ENCODE data around the gene CMC2.

CMC2 gene

DNA sequence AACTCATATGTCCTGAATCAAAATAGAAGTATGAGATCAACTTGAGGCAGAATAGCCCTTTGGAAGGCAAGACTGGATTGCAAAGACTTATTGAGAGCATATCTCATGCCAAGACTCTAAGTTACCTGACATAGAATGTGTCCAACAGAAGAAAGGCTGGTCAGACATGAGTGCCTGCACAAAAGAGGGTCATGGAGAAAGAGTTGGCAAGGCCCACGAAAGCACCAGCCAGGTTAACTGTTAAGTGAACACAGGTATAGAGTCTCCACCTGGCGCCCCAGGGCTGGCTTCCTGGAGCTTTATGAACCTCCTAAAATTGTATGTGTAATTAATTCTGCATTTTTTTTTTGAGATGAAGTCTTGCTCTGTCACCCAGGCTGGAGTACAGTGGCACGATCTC is 71.0 kb downstream of the CMC2 start:
- POLR2A ChIA-PET: no interaction called here
- CTCF ChIA-PET: interaction anchor here (3.0 kb wide), 1 partner anchor 12 kb away, joined by 13 read pairs; no protein-coding TSS in a partner anchor
- TF ChIP-seq ZNF394 (tag by site-specific recombination; IDR thresholded peaks at IDR 0.05; ENCODE audit: borderline replicate concordance) (no peak), ZNF514 (tag by site-specific recombination; IDR thresholded peaks at IDR 0.05) (no peak), ZNF837 (tag by site-specific recombination; IDR thresholded peaks at IDR 0.05) (no peak), ZNF670 (tag by site-specific recombination; IDR thresholded peaks at IDR 0.05; ENCODE audit: low read depth) (no peak), ZNF521 (tag by site-specific recombination; IDR thresholded peaks at IDR 0.05) (no peak), ZNF473 (tag by site-specific recombination; IDR thresholded peaks at IDR 0.05) (no peak)
- TF ChIP-seq, protein P1, sequence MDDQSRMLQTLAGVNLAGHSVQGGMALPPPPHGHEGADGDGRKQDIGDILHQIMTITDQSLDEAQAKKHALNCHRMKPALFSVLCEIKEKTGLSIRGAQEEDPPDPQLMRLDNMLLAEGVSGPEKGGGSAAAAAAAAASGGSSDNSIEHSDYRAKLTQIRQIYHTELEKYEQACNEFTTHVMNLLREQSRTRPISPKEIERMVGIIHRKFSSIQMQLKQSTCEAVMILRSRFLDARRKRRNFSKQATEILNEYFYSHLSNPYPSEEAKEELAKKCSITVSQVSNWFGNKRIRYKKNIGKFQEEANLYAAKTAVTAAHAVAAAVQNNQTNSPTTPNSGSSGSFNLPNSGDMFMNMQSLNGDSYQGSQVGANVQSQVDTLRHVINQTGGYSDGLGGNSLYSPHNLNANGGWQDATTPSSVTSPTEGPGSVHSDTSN (CRISPR knock-in tag; IDR thresholded peaks at IDR 0.05): no peak
- TF ChIP-seq, protein P2, sequence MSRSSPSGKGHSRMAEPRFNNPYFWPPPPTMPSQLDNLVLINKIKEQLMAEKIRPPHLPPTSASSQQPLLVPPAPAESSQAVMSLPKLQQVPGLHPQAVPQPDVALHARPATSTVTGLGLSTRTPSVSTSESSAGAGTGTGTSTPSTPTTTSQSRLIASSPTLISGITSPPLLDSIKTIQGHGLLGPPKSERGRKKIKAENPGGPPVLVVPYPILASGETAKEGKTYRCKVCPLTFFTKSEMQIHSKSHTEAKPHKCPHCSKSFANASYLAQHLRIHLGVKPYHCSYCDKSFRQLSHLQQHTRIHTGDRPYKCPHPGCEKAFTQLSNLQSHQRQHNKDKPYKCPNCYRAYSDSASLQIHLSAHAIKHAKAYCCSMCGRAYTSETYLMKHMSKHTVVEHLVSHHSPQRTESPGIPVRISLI (tag by site-specific recombination; IDR thresholded peaks at IDR 0.05): no peak
- Histone ChIP-seq H3K36me3 (ENCODE audit: control insufficient read depth in 2 of 2, insufficient read depth in 1 of 2, low read length in 2 of 2) (no peaks in the 10 kb centered on the region), H3K27ac (ENCODE audit: extremely low read depth, low read depth, low read length) (no peak overlapping the region), H3K4me1 (ENCODE audit: control insufficient read depth, insufficient read depth, low read length) (no peaks in the 10 kb centered on the region), H3K4me3 (ENCODE audit: low read depth, low read length) (no peak overlapping the region), H3K9me3 (ENCODE audit: control insufficient read depth, insufficient read depth, low read depth, low read length) (no peaks in the 10 kb centered on the region)

DNA sequence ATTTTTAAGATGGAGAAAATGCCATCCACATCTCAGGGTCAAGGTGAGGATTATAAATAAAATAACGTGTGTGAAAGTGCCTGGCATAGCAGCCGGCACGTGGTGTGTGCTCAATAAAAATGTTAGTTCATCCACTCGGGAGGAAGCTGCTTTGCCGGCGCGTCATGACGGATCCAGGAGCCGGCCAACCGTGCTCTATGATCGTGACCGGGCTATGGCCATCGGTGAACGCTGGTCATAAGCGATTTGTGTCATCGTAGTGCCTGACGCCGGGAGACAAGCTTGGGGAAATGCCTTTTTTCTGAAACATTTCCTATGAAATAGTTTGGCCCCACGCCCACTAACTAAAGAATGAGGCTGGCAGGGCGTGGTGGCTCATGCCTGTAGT is 74.0 kb downstream of the CMC2 start:
- H3K4me1 ChIP-seq (ENCODE audit: control insufficient read depth, insufficient read depth, low read length): no peaks in the 10 kb centered on the region
- TF ChIP-seq SP7 (tag by site-specific recombination; IDR thresholded peaks at IDR 0.05): no peak
- TF ChIP-seq BCL11B (tag by site-specific recombination; IDR thresholded peaks at IDR 0.05; ENCODE audit: low read depth): no peak
- 0 out of 2 replicates have a peak, but pooled peaks have one; percentile 2 for TF ChIP-seq ZBTB8A (tag by site-specific recombination; IDR thresholded peaks at IDR 0.05)
- no peak for TF ChIP-seq SETDB1 (IDR thresholded peaks at IDR 0.05; ENCODE audit: insufficient read length, low read length)
- no peak for TF ChIP-seq ZNF274 (IDR thresholded peaks at IDR 0.05; ENCODE audit: low read length)
- no peak for TF ChIP-seq ZNF274 (tag by site-specific recombination; IDR thresholded peaks at IDR 0.05; ENCODE audit: borderline replicate concordance)
- no peaks in the 10 kb centered on the region for H3K9me3 ChIP-seq (ENCODE audit: control insufficient read depth, insufficient read depth, low read depth, low read length)
- H3K36me3 ChIP-seq (ENCODE audit: control insufficient read depth in 2 of 2, insufficient read depth in 1 of 2, low read length in 2 of 2): no peaks in the 10 kb centered on the region
- CTCF ChIA-PET: interaction anchor here (0.5 kb wide), 1 partner anchor 10 kb away, joined by 4 read pairs; no protein-coding TSS in a partner anchor
- no peak overlapping the region for H3K27ac ChIP-seq (ENCODE audit: extremely low read depth, low read depth, low read length)
- POLR2A ChIA-PET: no interaction called here
- H3K4me3 ChIP-seq (ENCODE audit: low read depth, low read length): no peak overlapping the region

DNA sequence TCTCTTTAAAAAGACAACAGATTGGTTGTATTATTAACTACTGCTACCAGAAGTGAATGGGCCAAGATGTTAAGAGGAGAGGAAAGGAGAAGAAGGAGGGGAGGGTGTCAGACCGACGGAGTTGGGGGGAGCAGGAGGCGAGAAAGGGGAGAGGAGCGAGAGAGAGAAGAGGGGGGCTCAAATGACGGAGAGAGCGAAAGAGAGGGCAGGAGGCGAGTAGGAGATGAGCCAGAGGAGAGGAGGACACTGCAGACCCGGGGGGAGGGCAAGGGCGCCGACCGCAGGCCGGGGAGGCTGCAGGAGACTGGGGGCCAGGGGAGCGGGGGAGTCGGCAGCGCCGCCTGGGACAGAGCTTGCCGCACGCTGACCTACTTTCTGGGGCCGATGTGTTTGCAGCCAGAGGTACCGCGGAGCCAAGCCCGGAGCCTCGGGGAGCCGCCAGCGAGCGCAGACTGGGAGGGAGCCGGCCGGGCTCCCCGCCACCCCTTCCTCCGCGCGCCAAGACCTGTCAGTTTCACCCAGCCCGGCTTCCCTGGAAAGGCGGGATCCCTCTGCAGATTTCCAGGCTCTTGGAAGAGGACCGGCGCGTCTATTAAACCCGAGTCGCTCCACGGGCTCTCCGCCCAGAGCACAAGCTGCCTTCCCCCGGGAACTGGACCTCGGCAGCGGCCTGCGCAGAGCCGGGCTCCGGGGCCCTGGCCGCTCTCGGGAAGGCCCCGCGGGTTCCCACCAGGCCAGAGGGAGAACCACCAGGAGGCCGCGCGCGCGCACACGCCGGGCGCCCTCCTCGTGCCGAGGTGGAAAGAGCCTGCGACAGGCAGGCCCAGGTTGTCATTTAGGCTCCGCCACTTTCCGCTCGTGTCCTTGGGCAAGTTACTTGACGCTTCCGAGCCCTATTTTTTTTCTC is 74.6 kb downstream of the CMC2 start:
- H3K4me3 ChIP-seq (ENCODE audit: low read depth, low read length): peak overlapping the region; percentile 9
- CTCF ChIA-PET: interaction anchor here (0.6 to 0.7 kb wide), 3 partner anchors 152 to 1373 kb away, joined by 3 to 4 read pairs (median 3); no protein-coding TSS in a partner anchor
- TF ChIP-seq ZNF24 (tag by site-specific recombination; IDR thresholded peaks at IDR 0.05) (no peak), ZNF600 (tag by site-specific recombination; IDR thresholded peaks at IDR 0.05) (0 out of 2 replicates have a peak, but pooled peaks have one; percentile 23), GLIS1 (tag by site-specific recombination; IDR thresholded peaks at IDR 0.05) (0 out of 2 replicates have a peak, but pooled peaks have one; percentile 20), ZNF335 (tag by site-specific recombination; conservative IDR thresholded peaks at IDR 0.05) (peak; percentile 42), OSR2 (tag by site-specific recombination; IDR thresholded peaks at IDR 0.05) (no peak), ZNF155 (tag by site-specific recombination; IDR thresholded peaks at IDR 0.05) (no peak), ZBTB8A (tag by site-specific recombination; IDR thresholded peaks at IDR 0.05) (0 out of 2 replicates have a peak, but pooled peaks have one; percentile 15), ZNF792 (tag by site-specific recombination; IDR thresholded peaks at IDR 0.05) (no peak), IKZF3 (tag by site-specific recombination; IDR thresholded peaks at IDR 0.05) (0 out of 2 replicates have a peak, but pooled peaks have one; percentile 18), ZFP37 (tag by site-specific recombination; IDR thresholded peaks at IDR 0.05) (no peak), ZBTB17 (tag by site-specific recombination; IDR thresholded peaks at IDR 0.05) (0 out of 2 replicates have a peak, but pooled peaks have one; percentile 12), ZBTB20 (tag by site-specific recombination; IDR thresholded peaks at IDR 0.05) (peak; percentile 75; the same call in 1 of the 2 replicates), ZNF776 (tag by site-specific recombination; IDR thresholded peaks at IDR 0.05; ENCODE audit: borderline replicate concordance) (no peak)
- TF ChIP-seq, protein P3, sequence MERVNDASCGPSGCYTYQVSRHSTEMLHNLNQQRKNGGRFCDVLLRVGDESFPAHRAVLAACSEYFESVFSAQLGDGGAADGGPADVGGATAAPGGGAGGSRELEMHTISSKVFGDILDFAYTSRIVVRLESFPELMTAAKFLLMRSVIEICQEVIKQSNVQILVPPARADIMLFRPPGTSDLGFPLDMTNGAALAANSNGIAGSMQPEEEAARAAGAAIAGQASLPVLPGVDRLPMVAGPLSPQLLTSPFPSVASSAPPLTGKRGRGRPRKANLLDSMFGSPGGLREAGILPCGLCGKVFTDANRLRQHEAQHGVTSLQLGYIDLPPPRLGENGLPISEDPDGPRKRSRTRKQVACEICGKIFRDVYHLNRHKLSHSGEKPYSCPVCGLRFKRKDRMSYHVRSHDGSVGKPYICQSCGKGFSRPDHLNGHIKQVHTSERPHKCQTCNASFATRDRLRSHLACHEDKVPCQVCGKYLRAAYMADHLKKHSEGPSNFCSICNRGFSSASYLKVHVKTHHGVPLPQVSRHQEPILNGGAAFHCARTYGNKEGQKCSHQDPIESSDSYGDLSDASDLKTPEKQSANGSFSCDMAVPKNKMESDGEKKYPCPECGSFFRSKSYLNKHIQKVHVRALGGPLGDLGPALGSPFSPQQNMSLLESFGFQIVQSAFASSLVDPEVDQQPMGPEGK (tag by site-specific recombination; IDR thresholded peaks at IDR 0.05): peak; percentile 42; the same call in 1 of the 2 replicates

More for the DNA sequence above, 74.6 kb downstream of the CMC2 start:
- Histone ChIP-seq H3K36me3 (ENCODE audit: control insufficient read depth in 2 of 2, insufficient read depth in 1 of 2, low read length in 2 of 2) (no peaks in the 10 kb centered on the region), H3K27ac (ENCODE audit: extremely low read depth, low read depth, low read length) (peak overlapping the region; percentile 69; the same call in 1 of the 2 replicates), H3K9me3 (ENCODE audit: control insufficient read depth, insufficient read depth, low read depth, low read length) (no peaks in the 10 kb centered on the region), H3K4me1 (ENCODE audit: control insufficient read depth, insufficient read depth, low read length) (no peaks in the 10 kb centered on the region)
- POLR2A ChIA-PET: no interaction called here
